ENCODE measurements around the gene USB1. TPM values are rescaled to one million over a fixed set of nuclear protein-coding genes. Genes with fewer than 3 reads are reported as not detected.
A peak's percentile ranks its signal among the peaks of the same experiment; 100 is the strongest.

The USB1 gene
- total and polyA plus RNA-seq, 9 donors, result 8.5 to 30.7 (median 22.5) TPM

DNA sequence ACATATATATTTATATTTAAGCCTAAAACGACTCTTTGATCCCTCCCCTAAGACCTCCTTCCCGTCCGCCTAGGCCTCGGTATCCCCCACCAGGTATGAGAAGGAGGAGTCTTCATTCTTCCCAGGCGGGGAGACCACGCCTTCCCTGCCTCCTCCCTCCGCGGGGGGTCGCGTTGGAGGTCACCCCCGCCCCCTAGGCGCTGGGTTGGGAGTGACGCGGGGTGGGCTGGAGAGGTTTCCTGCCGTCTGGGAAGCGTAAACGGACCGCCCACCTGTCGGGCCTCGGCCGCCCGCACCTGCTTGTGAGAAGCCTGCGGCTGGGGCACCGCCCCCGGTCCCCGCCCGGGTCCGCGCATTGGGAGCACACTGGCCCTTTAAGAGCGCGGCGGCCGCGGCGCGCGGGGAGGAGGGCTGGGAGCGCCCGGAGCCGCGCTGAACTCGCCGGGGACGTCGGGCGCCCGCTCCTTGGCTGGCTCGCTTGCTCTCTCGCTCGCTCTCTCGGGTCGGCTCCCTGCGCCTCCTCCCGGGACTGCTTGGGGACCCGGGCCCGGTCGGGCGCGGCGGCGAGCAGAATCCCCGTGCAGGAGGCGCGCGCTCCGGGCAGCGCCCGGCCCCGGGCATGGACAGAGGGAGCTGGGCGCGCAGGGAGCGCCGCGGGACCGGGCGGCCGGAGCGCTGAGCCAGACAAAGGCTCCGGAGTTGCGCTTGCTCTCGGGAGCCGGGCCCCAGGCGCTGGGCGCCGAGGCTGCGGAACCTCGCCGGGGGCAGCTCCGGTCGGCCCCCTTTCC lies 24.3 kb downstream of the USB1 start, which contains the start of gene MMP15:
Gene MMP15, plus strand, starts transcription at position 404 of the 788 bp plus-strand sequence. CDS start 597 bp downstream, outside the sequence.
- Histone ChIP-seq H3K9me3 (no peaks in the 10 kb centered on the region), H3K36me3 (no peaks in the 10 kb centered on the region), H3K27ac (peak within 1 kb of the TSS in 1 of 2 donors; percentile 40), H3K4me1 (ENCODE audit: insufficient read depth) (peaks cover 11% of the 10 kb centered on the region), H3K4me3 (peak within 1 kb of the TSS; percentile 56), H3K27me3 (no peaks in the 10 kb centered on the region)
- intact Hi-C loops (cut with DNase I), result loop anchor here (5.0 to 10.0 kb wide), 4 partner anchors 87 to 469 kb away; partner anchors contain the start of genes CSNK2A2 (in 2 of the 4) and CFAP20 (in 1 of the 4)
- DNase-seq, result peak; percentile 30 to 71 (median 56)
- WGBS, 3 donors, result 0 to 1% (median 0%) methylated on average over 27 to 90 of the region's 90 CpGs
- no peak for TF ChIP-seq POLR2A (IDR thresholded peaks at IDR 0.05)
- no peak for TF ChIP-seq EP300 (IDR thresholded peaks at IDR 0.05)
- TF ChIP-seq CTCF (IDR thresholded peaks at IDR 0.05), result no peak

DNA sequence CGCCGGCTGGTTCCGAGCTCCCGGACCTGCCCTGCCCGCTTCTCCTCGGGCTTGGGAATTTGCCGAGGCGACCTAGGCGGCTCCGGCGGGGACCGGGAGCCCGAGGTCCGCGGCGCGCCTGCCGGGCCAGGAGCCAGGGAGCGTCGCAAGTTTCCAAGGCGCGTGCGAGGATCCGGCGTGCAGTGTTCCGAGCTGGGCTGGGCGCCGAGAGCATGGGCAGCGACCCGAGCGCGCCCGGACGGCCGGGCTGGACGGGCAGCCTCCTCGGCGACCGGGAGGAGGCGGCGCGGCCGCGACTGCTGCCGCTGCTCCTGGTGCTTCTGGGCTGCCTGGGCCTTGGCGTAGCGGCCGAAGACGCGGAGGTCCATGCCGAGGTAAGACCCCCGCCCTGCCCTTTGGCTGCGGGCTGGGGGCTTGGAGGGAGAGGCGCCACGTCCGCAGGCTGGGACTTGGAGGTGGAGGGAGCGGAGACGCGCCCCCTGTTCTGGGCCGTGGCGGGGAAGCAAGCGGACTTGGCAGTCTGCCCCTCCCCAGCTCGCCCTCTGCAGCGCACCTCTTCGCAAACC lies 25.0 kb downstream of the USB1 start:
- Histone ChIP-seq H3K9me3 (no peaks in the 10 kb centered on the region), H3K36me3 (no peaks in the 10 kb centered on the region), H3K4me3 (peak overlapping the region; percentile 56), H3K4me1 (ENCODE audit: insufficient read depth) (peaks cover 11% of the 10 kb centered on the region), H3K27me3 (no peaks in the 10 kb centered on the region), H3K27ac (peak overlapping the region in 1 of 2 donors; percentile 40)
- intact Hi-C loops (cut with DNase I), result loop anchor here (5.0 to 10.0 kb wide), 4 partner anchors 86 to 469 kb away; partner anchors contain the start of genes CSNK2A2 (in 2 of the 4) and CFAP20 (in 1 of the 4)
- no peak for TF ChIP-seq EP300 (IDR thresholded peaks at IDR 0.05)
- TF ChIP-seq POLR2A (IDR thresholded peaks at IDR 0.05), result no peak
- no peak for TF ChIP-seq CTCF (IDR thresholded peaks at IDR 0.05)
- WGBS, 3 donors, result 0% methylated on average over 5 to 65 of the region's 65 CpGs
- DNase-seq, result peak; percentile 22 to 68 (median 55)

GRCh38 chr16:58026705-58027160 lies 25.5 kb downstream of the USB1 start:
- no peak overlapping the region for H3K27ac ChIP-seq
- H3K4me1 ChIP-seq (ENCODE audit: insufficient read depth), result peaks cover 11% of the 10 kb centered on the region
- intact Hi-C loops (cut with DNase I), result loop anchor here (5.0 to 10.0 kb wide), 4 partner anchors 86 to 468 kb away; partner anchors contain the start of genes CSNK2A2 (in 2 of the 4) and CFAP20 (in 1 of the 4)
- peak in 1 of 5 donors; percentile 32 for DNase-seq
- H3K36me3 ChIP-seq, result no peaks in the 10 kb centered on the region
- no peaks in the 10 kb centered on the region for H3K27me3 ChIP-seq
- 0 to 2% (median 0%) methylated on average over 29 to 38 of the region's 38 CpGs for WGBS, 3 donors
- no peaks in the 10 kb centered on the region for H3K9me3 ChIP-seq
- TF ChIP-seq CTCF (IDR thresholded peaks at IDR 0.05), result no peak
- TF ChIP-seq EP300 (IDR thresholded peaks at IDR 0.05), result no peak
- TF ChIP-seq POLR2A (IDR thresholded peaks at IDR 0.05), result no peak
- peak overlapping the region; percentile 56 for H3K4me3 ChIP-seq

GRCh38 chr16:58027161-58027915 lies 26.1 kb downstream of the USB1 start:
- intact Hi-C loops (cut with DNase I), result loop anchor here (5.0 to 10.0 kb wide), 4 partner anchors 85 to 467 kb away; partner anchors contain the start of genes CSNK2A2 (in 2 of the 4) and CFAP20 (in 1 of the 4)
- no peak for TF ChIP-seq POLR2A (IDR thresholded peaks at IDR 0.05)
- no peak for TF ChIP-seq CTCF (IDR thresholded peaks at IDR 0.05)
- TF ChIP-seq EP300 (IDR thresholded peaks at IDR 0.05), result no peak
- H3K4me3 ChIP-seq, result peak overlapping the region; percentile 56
- H3K27me3 ChIP-seq, result no peaks in the 10 kb centered on the region
- no peaks in the 10 kb centered on the region for H3K9me3 ChIP-seq
- no peaks in the 10 kb centered on the region for H3K36me3 ChIP-seq
- peaks cover 11% of the 10 kb centered on the region for H3K4me1 ChIP-seq (ENCODE audit: insufficient read depth)
- WGBS, 3 donors, result 5 to 6% (median 5%) methylated on average over 22 to 43 of the region's 43 CpGs
- H3K27ac ChIP-seq, result no peak overlapping the region
- DNase-seq, result no peak
